HCT116 (cell line): ENCODE measurements around the gene NAV1. TPM values are rescaled to one million over a fixed set of nuclear protein-coding genes. Genes with fewer than 3 reads are reported as not detected.

Experiments used
- ATAC-seq: fragments of 200-7000 bp; cut with Tn5 transposase; 2 replicates; pipeline ENCODE4 v1.9.1; 2020; ENCODE audit warnings: mild to moderate bottlenecking, moderate library complexity
- BruUV-seq: library from RNA; stranded (reverse); fragments of 400-500 nt; replicated peaks from 2 replicates; lab custom pipeline; 2021; lab: Mats Ljungman, UMichigan
- CTCF ChIA-PET: fragments of 300-600 bp; sonication (Branson Sonifier 250); formaldehyde crosslinking; loops from one replicate; lab custom pipeline; 2021; ENCODE audit warnings: antibody characterized with exemption; lab: Charles Lee
- POLR2A ChIA-PET: fragments of 300-600, 350-600 bp; sonication (Branson Sonifier 250); formaldehyde crosslinking; loops from one replicate; lab custom pipeline; 2021; ENCODE audit warnings: antibody characterized with exemption; lab: Charles Lee
- RAD21 ChIA-PET, 2 experiments: fragments of 300-600 bp; sonication (Branson Sonifier 250); formaldehyde crosslinking; loops; one replicate each; lab custom pipeline; 2023; ENCODE audit warnings: low total read pairs in 2 of 2; ENCODE audit not compliant: uncharacterized antibody in 2 of 2, unreplicated experiment in 2 of 2, low non-redundant PET in 1 of 2; lab: Charles Lee
- DNase-seq: peaks from one replicate; pipeline ENCODE4 v3.0.0-alpha.2; 2010; ENCODE audit warnings: low read depth, low spot score
- H2AFZ ChIP-seq: fragments of 200-600 bp; shearing (Covaris generic), sonication (generic); 2 replicates; pipeline ENCODE4 v1.6.1; 2017; ENCODE audit warnings: low read depth, mixed run types, mixed read lengths, antibody characterized with exemption, low read length; ENCODE audit not compliant: poor library complexity, severe bottlenecking
- H3K27ac ChIP-seq: 2 replicates; pipeline ENCODE4 v1.5.1; 2012; ENCODE audit warnings: low read depth, low read length
- H3K27me3 ChIP-seq: fragments of 200-600 bp; sonication (generic); 2 replicates; pipeline ENCODE4 v1.6.1; 2016; ENCODE audit warnings: mixed run types, low read length, mixed read lengths; ENCODE audit not compliant: insufficient read depth
- H3K36me3 ChIP-seq, 2 experiments: fragments of 200-500 bp in 1 of 2; fragments of 200-600 bp in 1 of 2; sonication (Bioruptor generic) in 1 of 2; sonication (generic) in 1 of 2; 2 replicates each; pipeline versions ENCODE4 v1.5.1 to v1.6.1; 2014 to 2016; ENCODE audit warnings: low read length in 2 of 2, inconsistent platforms in 1 of 2, mixed read lengths in 1 of 2, mixed run types in 1 of 2; ENCODE audit not compliant: insufficient read depth in 2 of 2, control insufficient read depth in 1 of 2
- H3K4me1 ChIP-seq, 2 experiments: fragments of 200-600 bp in 1 of 2; sonication (generic) in 1 of 2; 2 replicates each; pipeline versions ENCODE4 v1.5.1 to v1.6.1; 2012 to 2017; ENCODE audit warnings: low read length in 2 of 2, inconsistent platforms in 1 of 2, mild to moderate bottlenecking in 1 of 2, mixed read lengths in 1 of 2, mixed run types in 1 of 2, moderate library complexity in 1 of 2; ENCODE audit not compliant: insufficient read depth in 2 of 2, control insufficient read depth in 1 of 2
- H3K4me2 ChIP-seq: fragments of 200-600 bp; sonication (generic); 2 replicates; pipeline ENCODE4 v1.6.1; 2017; ENCODE audit warnings: mixed run types, low read length, mixed read lengths
- H3K4me3 ChIP-seq, 2 experiments: fragments of 200-600 bp in 1 of 2; sonication (generic) in 1 of 2; replicated peaks in 1 of 2; 2 replicates each; pipeline ENCODE4 v1.5.1; 2011 to 2016; ENCODE audit warnings: low read length in 2 of 2, control low read depth in 1 of 2, low read depth in 1 of 2, mild to moderate bottlenecking in 1 of 2, mixed read lengths in 1 of 2, mixed run types in 1 of 2
- H3K79me2 ChIP-seq: fragments of 200-600 bp; sonication (generic); 2 replicates; pipeline ENCODE4 v1.6.1; 2017; ENCODE audit warnings: mild to moderate bottlenecking, mixed run types, low read length, moderate library complexity, mixed read lengths; ENCODE audit not compliant: insufficient read depth
- H3K9ac ChIP-seq: fragments of 200-600 bp; sonication (generic); 2 replicates; pipeline ENCODE4 v1.6.1; 2016; ENCODE audit warnings: low read length, mixed read lengths
- H3K9me2 ChIP-seq: fragments of 200-600 bp; sonication (generic), shearing (Covaris generic); 2 replicates; pipeline ENCODE4 v1.6.1; 2017; ENCODE audit warnings: mixed run types, mild to moderate bottlenecking, moderate library complexity; ENCODE audit not compliant: insufficient read depth
- H3K9me3 ChIP-seq, 2 experiments: fragments of 200-500 bp in 1 of 2; fragments of 200-600 bp in 1 of 2; sonication (Bioruptor generic) in 1 of 2; sonication (generic) in 1 of 2; 2 replicates each; pipeline ENCODE4 v1.6.1; 2014 to 2017; ENCODE audit warnings: low read length in 2 of 2, mixed read lengths in 2 of 2, inconsistent platforms in 1 of 2, low read depth in 1 of 2, mild to moderate bottlenecking in 1 of 2, mixed run types in 1 of 2, moderate library complexity in 1 of 2; ENCODE audit not compliant: control insufficient read depth in 1 of 2, insufficient read depth in 1 of 2
- H4K20me1 ChIP-seq: fragments of 200-600 bp; sonication (generic), shearing (Covaris generic); 2 replicates; pipeline ENCODE4 v1.6.1; 2017; ENCODE audit warnings: mixed run types, mild to moderate bottlenecking, moderate library complexity; ENCODE audit not compliant: insufficient read depth
- CEBPB ChIP-seq: IDR thresholded peaks from 2 replicates; pipeline ENCODE4 v1.6.1; 2012; ENCODE audit warnings: low read depth
- FOSL1 ChIP-seq: IDR thresholded peaks from 2 replicates; pipeline ENCODE4 v1.6.1; 2012; ENCODE audit warnings: low read depth
- POLR2A ChIP-seq: IDR thresholded peaks from 2 replicates; pipeline ENCODE4 v1.7.0; 2011; ENCODE audit warnings: borderline replicate concordance; ENCODE audit not compliant: insufficient read depth, insufficient read length; ENCODE audit errors: extremely low read depth
- POLR2AphosphoS5 ChIP-seq: IDR thresholded peaks from 2 replicates; pipeline ENCODE4 v1.6.1; 2011; ENCODE audit warnings: mild to moderate bottlenecking, low read depth, low read length, moderate library complexity
- SIN3A ChIP-seq: IDR thresholded peaks from 2 replicates; pipeline ENCODE4 v1.6.1; 2012; ENCODE audit warnings: low read depth
- SP1 ChIP-seq: IDR thresholded peaks from 2 replicates; pipeline ENCODE4 v1.6.1; 2012; ENCODE audit warnings: low read depth
- SRF ChIP-seq: IDR thresholded peaks from 2 replicates; pipeline ENCODE4 v1.6.1; 2012; ENCODE audit warnings: low read depth
- TCF7L2 ChIP-seq: IDR thresholded peaks from 2 replicates; pipeline ENCODE4 v1.7.0; 2011; ENCODE audit warnings: borderline replicate concordance, inconsistent platforms; ENCODE audit not compliant: insufficient read depth, insufficient read length; ENCODE audit errors: extremely low read depth
- YY1 ChIP-seq: IDR thresholded peaks from 2 replicates; pipeline ENCODE4 v1.6.1; 2011; ENCODE audit warnings: low read length, low read depth, moderate library complexity, mild to moderate bottlenecking; ENCODE audit not compliant: insufficient replicate concordance; ENCODE audit errors: extremely low read depth
- ZNF274 ChIP-seq: fragments of 200-500 bp; sonication (Bioruptor generic); IDR thresholded peaks from 2 replicates; pipeline ENCODE4 v1.6.1; 2014; ENCODE audit warnings: mild to moderate bottlenecking, low read depth, low read length, inconsistent platforms
- intact Hi-C: fragments of 100-400 bp; cut with micrococcal nuclease; formaldehyde crosslinking; loops from 2 replicates; pipeline ENCODE4 v1.10.0; 2022
- total RNA-seq: library from RNA; stranded (reverse); gene quantifications from one replicate; pipeline ENCODE4 v1.2.1, GENCODE V29; 2021; ENCODE audit not compliant: unreplicated experiment
- TF ChIP-seq, protein P1 (sequence below): IDR thresholded peaks from 2 replicates; pipeline ENCODE4 v1.6.1; 2012
- TF ChIP-seq, protein P2 (sequence below), 3 experiments: fragments of 200-600 bp in 1 of 3; sonication (generic) in 1 of 3; IDR thresholded peaks in 2 of 3; conservative IDR thresholded peaks in 1 of 3; 2 replicates each; pipeline ENCODE4 v1.5.1; 2012 to 2017; ENCODE audit warnings: low read depth in 2 of 3, low read length in 2 of 3, antibody characterized with exemption in 1 of 3, borderline replicate concordance in 1 of 3, control low read depth in 1 of 3, mild to moderate bottlenecking in 1 of 3, mixed read lengths in 1 of 3, mixed run types in 1 of 3, moderate library complexity in 1 of 3; ENCODE audit not compliant: insufficient read depth in 1 of 3
- TF ChIP-seq, protein P3 (sequence below): IDR thresholded peaks from 2 replicates; pipeline ENCODE4 v1.6.1; 2011; ENCODE audit warnings: mild to moderate bottlenecking, low read length, moderate library complexity; ENCODE audit not compliant: insufficient replicate concordance; ENCODE audit errors: extremely low read depth
- TF ChIP-seq, protein P4 (sequence below): IDR thresholded peaks from 2 replicates; pipeline ENCODE4 v1.6.1; 2012; ENCODE audit warnings: low read depth

NAV1 gene
- total RNA-seq, 1 experiment from 2014 or later = 22.8 TPM

DNA sequence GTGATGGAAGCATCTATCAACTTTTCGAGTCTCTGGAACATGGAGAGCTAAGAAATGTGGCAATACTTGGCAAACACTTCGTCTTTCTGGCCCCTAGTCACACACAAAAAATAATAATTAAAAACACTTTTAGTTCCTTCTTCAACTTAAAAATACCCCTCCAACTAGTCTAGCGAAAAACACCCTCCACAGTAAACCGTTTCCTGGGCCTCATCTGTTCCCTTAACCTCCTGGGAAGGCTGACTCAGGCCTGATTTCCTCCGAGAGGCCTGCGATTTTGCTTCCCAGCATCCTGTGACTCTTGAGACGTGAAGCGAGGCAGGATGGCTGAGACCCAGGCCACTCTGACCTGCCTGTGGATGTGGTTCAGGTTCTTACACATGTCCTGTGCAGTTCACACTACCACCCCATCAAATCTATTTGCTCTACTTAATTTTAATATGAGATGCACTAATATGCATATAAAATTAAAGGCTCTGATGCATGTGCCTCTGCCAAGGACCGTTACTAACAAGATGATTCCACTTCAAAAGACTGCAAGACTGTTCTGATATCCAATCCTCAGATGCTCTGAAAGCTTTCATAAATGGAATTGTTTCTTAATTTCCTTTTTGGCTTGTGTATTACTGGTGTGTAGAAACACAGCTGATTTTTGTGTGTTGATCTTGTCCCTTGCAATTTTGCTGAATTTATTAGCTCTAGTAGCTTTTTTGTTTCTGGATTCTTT, 3.5 kb downstream of the NAV1 start (continued):
- TF ChIP-seq YY1 = no peak

DNA sequence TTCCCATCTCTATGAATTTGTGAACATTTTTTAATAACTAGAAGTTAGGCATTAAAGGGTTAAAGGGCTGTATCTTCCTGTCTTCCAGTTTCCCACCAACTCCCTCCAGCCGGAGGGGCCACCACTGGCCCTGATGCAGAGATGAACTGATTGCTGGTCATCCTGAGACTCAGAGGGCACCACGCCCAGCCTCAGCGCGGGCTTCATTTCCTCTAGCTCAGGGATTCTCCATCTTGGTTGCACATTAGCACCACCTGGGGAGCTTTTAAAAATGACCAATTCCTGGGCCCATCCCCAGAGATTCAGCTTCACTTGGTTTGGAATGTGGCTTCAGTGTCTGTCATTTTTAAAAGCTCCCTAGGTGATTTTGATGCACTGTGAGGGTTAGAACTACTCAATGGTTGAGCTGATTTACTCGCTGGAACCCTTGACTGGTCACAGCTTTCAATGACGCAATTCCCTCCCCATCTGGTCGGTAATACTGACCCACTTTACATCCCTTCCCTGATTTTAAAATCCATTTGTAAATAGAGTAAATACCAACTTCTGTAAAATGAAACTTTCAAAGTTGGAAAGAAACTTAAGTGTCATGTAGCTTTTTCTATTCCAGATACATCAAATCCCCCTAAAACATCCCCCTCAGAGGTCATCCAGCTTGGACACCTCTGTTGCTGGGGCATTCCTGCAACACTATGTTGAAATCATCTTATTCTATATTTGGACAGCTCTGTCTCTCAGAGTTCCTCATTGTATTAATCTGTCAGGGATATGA, 5.1 kb downstream of the NAV1 start:
- H3K27ac ChIP-seq = no peak overlapping the region
- H2AFZ ChIP-seq = no peak overlapping the region
- H3K9me2 ChIP-seq = no peaks in the 10 kb centered on the region
- ChIA-PET RAD21 (no interaction called here), CTCF (interaction anchor here (1.1 kb wide), 1 partner anchor 13 kb away, joined by 5 read pairs; no protein-coding TSS in a partner anchor), POLR2A (no interaction called here)
- no peak for DNase-seq
- no peaks in the 10 kb centered on the region for H3K36me3 ChIP-seq
- no peak overlapping the region for H3K4me2 ChIP-seq
- H4K20me1 ChIP-seq = no peaks in the 10 kb centered on the region
- no peak for ATAC-seq
- intact Hi-C loops = no loop called here
- no peak overlapping the region for H3K9ac ChIP-seq
- H3K9me3 ChIP-seq = no peaks in the 10 kb centered on the region
- H3K27me3 ChIP-seq = no peaks in the 10 kb centered on the region
- no peak overlapping the region for H3K4me3 ChIP-seq
- peaks cover 6 to 17% of the 10 kb centered on the region in 2 experiments; a peak in 3 of 4 replicates for H3K4me1 ChIP-seq
- BruUV-seq = no TSS peak
- no peaks in the 10 kb centered on the region for H3K79me2 ChIP-seq
- TF ChIP-seq SP1 (no peak), TCF7L2 (no peak), POLR2A (no peak), YY1 (no peak), POLR2AphosphoS5 (no peak), CEBPB (no peak), ZNF274 (no peak), FOSL1 (no peak), SRF (no peak), SIN3A (no peak)
- TF ChIP-seq, protein P1, sequence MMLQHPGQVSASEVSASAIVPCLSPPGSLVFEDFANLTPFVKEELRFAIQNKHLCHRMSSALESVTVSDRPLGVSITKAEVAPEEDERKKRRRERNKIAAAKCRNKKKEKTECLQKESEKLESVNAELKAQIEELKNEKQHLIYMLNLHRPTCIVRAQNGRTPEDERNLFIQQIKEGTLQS = no peak
- TF ChIP-seq, protein P2, sequence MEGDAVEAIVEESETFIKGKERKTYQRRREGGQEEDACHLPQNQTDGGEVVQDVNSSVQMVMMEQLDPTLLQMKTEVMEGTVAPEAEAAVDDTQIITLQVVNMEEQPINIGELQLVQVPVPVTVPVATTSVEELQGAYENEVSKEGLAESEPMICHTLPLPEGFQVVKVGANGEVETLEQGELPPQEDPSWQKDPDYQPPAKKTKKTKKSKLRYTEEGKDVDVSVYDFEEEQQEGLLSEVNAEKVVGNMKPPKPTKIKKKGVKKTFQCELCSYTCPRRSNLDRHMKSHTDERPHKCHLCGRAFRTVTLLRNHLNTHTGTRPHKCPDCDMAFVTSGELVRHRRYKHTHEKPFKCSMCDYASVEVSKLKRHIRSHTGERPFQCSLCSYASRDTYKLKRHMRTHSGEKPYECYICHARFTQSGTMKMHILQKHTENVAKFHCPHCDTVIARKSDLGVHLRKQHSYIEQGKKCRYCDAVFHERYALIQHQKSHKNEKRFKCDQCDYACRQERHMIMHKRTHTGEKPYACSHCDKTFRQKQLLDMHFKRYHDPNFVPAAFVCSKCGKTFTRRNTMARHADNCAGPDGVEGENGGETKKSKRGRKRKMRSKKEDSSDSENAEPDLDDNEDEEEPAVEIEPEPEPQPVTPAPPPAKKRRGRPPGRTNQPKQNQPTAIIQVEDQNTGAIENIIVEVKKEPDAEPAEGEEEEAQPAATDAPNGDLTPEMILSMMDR (IDR thresholded peaks at IDR 0.05 in 2 of 3, conservative IDR thresholded peaks at IDR 0.05 in 1 of 3; ENCODE audit: borderline replicate concordance in 1 of 3, insufficient read depth in 1 of 3, low read depth in 2 of 3, low read length in 2 of 3) = no peak
- TF ChIP-seq, protein P3, sequence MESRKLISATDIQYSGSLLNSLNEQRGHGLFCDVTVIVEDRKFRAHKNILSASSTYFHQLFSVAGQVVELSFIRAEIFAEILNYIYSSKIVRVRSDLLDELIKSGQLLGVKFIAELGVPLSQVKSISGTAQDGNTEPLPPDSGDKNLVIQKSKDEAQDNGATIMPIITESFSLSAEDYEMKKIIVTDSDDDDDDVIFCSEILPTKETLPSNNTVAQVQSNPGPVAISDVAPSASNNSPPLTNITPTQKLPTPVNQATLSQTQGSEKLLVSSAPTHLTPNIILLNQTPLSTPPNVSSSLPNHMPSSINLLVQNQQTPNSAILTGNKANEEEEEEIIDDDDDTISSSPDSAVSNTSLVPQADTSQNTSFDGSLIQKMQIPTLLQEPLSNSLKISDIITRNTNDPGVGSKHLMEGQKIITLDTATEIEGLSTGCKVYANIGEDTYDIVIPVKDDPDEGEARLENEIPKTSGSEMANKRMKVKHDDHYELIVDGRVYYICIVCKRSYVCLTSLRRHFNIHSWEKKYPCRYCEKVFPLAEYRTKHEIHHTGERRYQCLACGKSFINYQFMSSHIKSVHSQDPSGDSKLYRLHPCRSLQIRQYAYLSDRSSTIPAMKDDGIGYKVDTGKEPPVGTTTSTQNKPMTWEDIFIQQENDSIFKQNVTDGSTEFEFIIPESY = no peak
- TF ChIP-seq, protein P4, sequence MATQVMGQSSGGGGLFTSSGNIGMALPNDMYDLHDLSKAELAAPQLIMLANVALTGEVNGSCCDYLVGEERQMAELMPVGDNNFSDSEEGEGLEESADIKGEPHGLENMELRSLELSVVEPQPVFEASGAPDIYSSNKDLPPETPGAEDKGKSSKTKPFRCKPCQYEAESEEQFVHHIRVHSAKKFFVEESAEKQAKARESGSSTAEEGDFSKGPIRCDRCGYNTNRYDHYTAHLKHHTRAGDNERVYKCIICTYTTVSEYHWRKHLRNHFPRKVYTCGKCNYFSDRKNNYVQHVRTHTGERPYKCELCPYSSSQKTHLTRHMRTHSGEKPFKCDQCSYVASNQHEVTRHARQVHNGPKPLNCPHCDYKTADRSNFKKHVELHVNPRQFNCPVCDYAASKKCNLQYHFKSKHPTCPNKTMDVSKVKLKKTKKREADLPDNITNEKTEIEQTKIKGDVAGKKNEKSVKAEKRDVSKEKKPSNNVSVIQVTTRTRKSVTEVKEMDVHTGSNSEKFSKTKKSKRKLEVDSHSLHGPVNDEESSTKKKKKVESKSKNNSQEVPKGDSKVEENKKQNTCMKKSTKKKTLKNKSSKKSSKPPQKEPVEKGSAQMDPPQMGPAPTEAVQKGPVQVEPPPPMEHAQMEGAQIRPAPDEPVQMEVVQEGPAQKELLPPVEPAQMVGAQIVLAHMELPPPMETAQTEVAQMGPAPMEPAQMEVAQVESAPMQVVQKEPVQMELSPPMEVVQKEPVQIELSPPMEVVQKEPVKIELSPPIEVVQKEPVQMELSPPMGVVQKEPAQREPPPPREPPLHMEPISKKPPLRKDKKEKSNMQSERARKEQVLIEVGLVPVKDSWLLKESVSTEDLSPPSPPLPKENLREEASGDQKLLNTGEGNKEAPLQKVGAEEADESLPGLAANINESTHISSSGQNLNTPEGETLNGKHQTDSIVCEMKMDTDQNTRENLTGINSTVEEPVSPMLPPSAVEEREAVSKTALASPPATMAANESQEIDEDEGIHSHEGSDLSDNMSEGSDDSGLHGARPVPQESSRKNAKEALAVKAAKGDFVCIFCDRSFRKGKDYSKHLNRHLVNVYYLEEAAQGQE = no peak
